LNCAP (cell line): ENCODE results near the gene GSS.

ENCODE experiments used
- CTCF ChIP-seq: fragments of 450-650 bp; IDR thresholded peaks from 2 replicates; pipeline ENCODE4 v1.5.1; 2017; ENCODE audit warnings: mild to moderate bottlenecking

GSS gene

GRCh38 chr20:34978092-34978744 lies 22.6 kb upstream of the GSS start:
- TF ChIP-seq CTCF: no peak

- TF ChIP-seq CTCF: no peak
Observed at GRCh38 chr20:34977365-34978091, 21.9 kb upstream of the GSS start.

GRCh38 chr20:34976286-34976685 lies 20.7 kb upstream of the GSS start:
- TF ChIP-seq CTCF: no peak

GRCh38 chr20:34974246-34974645 lies 18.6 kb upstream of the GSS start:
- no peak for TF ChIP-seq CTCF

GRCh38 chr20:34971561-34972235 lies 16.1 kb upstream of the GSS start:
- no peak for TF ChIP-seq CTCF

GRCh38 chr20:34970846-34971560 lies 15.4 kb upstream of the GSS start:
- no peak for TF ChIP-seq CTCF

- TF ChIP-seq CTCF: no peak
Observed at GRCh38 chr20:34970193-34970840, 14.7 kb upstream of the GSS start.
